ENCODE results near the gene TCF12. TPM values are rescaled to one million over a fixed set of nuclear protein-coding genes. Genes with fewer than 3 reads are reported as not detected.

Gene TCF12
- total RNA-seq, 2 donors from 2014 or later = 91.8 to 107 TPM

GRCh38 chr15:57227899-57228298, 309.5 kb downstream of the TCF12 start:
- Histone ChIP-seq H3K27me3 (replicated peaks; ENCODE audit: insufficient read depth) (no peaks in the 10 kb centered on the region), H3K4me1 (ENCODE audit: control insufficient read depth in 1 of 2, low read depth in 2 of 2) (peaks cover 8 to 10% of the 10 kb centered on the region in 2 donors), H3K4me3 (no peak overlapping the region), H3K36me3 (no peaks in the 10 kb centered on the region), H3K27ac (no peak overlapping the region), H3K9me3 (no peaks in the 10 kb centered on the region)
- no peak for TF ChIP-seq CTCF (IDR thresholded peaks at IDR 0.05)
- ATAC-seq (ENCODE audit: insufficient number of reproducible peaks, low FRiP score, low read depth) (no peak), DNase-seq (ENCODE audit: low spot score) (no peak)

GRCh38 chr15:57228395-57228794, 310.0 kb downstream of the TCF12 start:
- Histone ChIP-seq H3K9me3 (no peaks in the 10 kb centered on the region), H3K4me1 (ENCODE audit: control insufficient read depth in 1 of 2, low read depth in 2 of 2) (peaks cover 8 to 10% of the 10 kb centered on the region in 2 donors), H3K27ac (no peak overlapping the region), H3K27me3 (replicated peaks; ENCODE audit: insufficient read depth) (no peaks in the 10 kb centered on the region), H3K4me3 (no peak overlapping the region), H3K36me3 (peaks cover 3% of the 10 kb centered on the region)
- no peak for ATAC-seq (ENCODE audit: insufficient number of reproducible peaks, low FRiP score, low read depth)
- DNase-seq (ENCODE audit: low spot score) = no peak
- TF ChIP-seq CTCF (IDR thresholded peaks at IDR 0.05) = no peak

- no peak overlapping the region for H3K4me3 ChIP-seq
- H3K4me1 ChIP-seq (ENCODE audit: control insufficient read depth in 1 of 2, low read depth in 2 of 2) = peaks cover 6 to 10% of the 10 kb centered on the region in 2 donors
- no peak for TF ChIP-seq CTCF (IDR thresholded peaks at IDR 0.05)
- no peak overlapping the region for H3K27ac ChIP-seq
- H3K36me3 ChIP-seq = peaks cover 8% of the 10 kb centered on the region
- H3K27me3 ChIP-seq (replicated peaks; ENCODE audit: insufficient read depth) = no peaks in the 10 kb centered on the region
- no peaks in the 10 kb centered on the region for H3K9me3 ChIP-seq
- ATAC-seq (ENCODE audit: insufficient number of reproducible peaks, low FRiP score, low read depth) (no peak), DNase-seq (ENCODE audit: low spot score) (no peak)
Measured at GRCh38 chr15:57229051-57229450, 310.6 kb downstream of the TCF12 start.

- H3K36me3 ChIP-seq = peaks cover 19% of the 10 kb centered on the region
- H3K4me1 ChIP-seq (ENCODE audit: control insufficient read depth in 1 of 2, low read depth in 2 of 2) = peaks cover 5 to 13% of the 10 kb centered on the region in 2 donors
- DNase-seq (ENCODE audit: low spot score) = no peak
- H3K9me3 ChIP-seq = no peaks in the 10 kb centered on the region
- H3K27ac ChIP-seq = no peak overlapping the region
- ATAC-seq (ENCODE audit: insufficient number of reproducible peaks, low FRiP score, low read depth) = no peak
- H3K27me3 ChIP-seq (replicated peaks; ENCODE audit: insufficient read depth) = no peaks in the 10 kb centered on the region
- no peak for TF ChIP-seq CTCF (IDR thresholded peaks at IDR 0.05)
- no peak overlapping the region for H3K4me3 ChIP-seq
Measured at GRCh38 chr15:57231559-57231958, 313.1 kb downstream of the TCF12 start.

- H3K4me3 ChIP-seq = no peak overlapping the region
- no peak for DNase-seq (ENCODE audit: low spot score)
- H3K27me3 ChIP-seq (replicated peaks; ENCODE audit: insufficient read depth) = no peaks in the 10 kb centered on the region
- no peak overlapping the region for H3K27ac ChIP-seq
- H3K4me1 ChIP-seq (ENCODE audit: control insufficient read depth in 1 of 2, low read depth in 2 of 2) = peaks cover 7 to 11% of the 10 kb centered on the region in 2 donors
- H3K9me3 ChIP-seq = no peaks in the 10 kb centered on the region
- ATAC-seq (ENCODE audit: insufficient number of reproducible peaks, low FRiP score, low read depth) = no peak
- peaks cover 19% of the 10 kb centered on the region for H3K36me3 ChIP-seq
- TF ChIP-seq CTCF (IDR thresholded peaks at IDR 0.05) = no peak
Measured at GRCh38 chr15:57234156-57234555, 315.7 kb downstream of the TCF12 start.
